MM.1S (cell line): ENCODE measurements around the gene BPIFB3.

Source experiments
- DNase-seq: peaks from one replicate; pipeline ENCODE4 v3.0.0-alpha.2; 2015
- H2AFZ ChIP-seq: fragments of 300-600 bp; sonication (generic); 2 replicates; pipeline ENCODE4 v1.6.0; 2016; ENCODE audit warnings: antibody characterized with exemption, low read length
- H3F3A ChIP-seq: fragments of 300-600 bp; sonication (generic); 2 replicates; pipeline ENCODE4 v1.6.1; 2016; ENCODE audit warnings: mild to moderate bottlenecking, antibody characterized with exemption, low read length, moderate library complexity, mixed read lengths; ENCODE audit not compliant: insufficient read depth
- H3K27ac ChIP-seq: fragments of 300-600 bp; sonication (generic); 2 replicates; pipeline ENCODE4 v1.5.1; 2016; ENCODE audit warnings: mild to moderate bottlenecking, low read length
- H3K27me3 ChIP-seq: fragments of 300-600 bp; sonication (generic); replicated peaks from 2 replicates; pipeline ENCODE4 v1.6.0; 2016; ENCODE audit warnings: low read length; ENCODE audit not compliant: insufficient read depth
- H3K36me3 ChIP-seq: fragments of 300-600 bp; sonication (generic); replicated peaks from 2 replicates; pipeline ENCODE4 v1.6.1; 2016; ENCODE audit warnings: mild to moderate bottlenecking, low read length, mixed read lengths; ENCODE audit not compliant: insufficient read depth
- H3K4me1 ChIP-seq: fragments of 300-600 bp; sonication (generic); 2 replicates; pipeline ENCODE4 v1.6.1; 2016; ENCODE audit warnings: low read length, mixed read lengths
- H3K4me2 ChIP-seq: fragments of 300-600 bp; sonication (generic); 2 replicates; pipeline ENCODE4 v1.6.0; 2016; ENCODE audit warnings: low read depth, low read length
- H3K4me3 ChIP-seq: fragments of 300-600 bp; sonication (generic); 2 replicates; pipeline ENCODE4 v1.5.1; 2016; ENCODE audit warnings: low read length, mixed read lengths
- H3K79me2 ChIP-seq: fragments of 300-600 bp; sonication (generic); 2 replicates; pipeline ENCODE4 v1.6.1; 2016; ENCODE audit warnings: mixed run types, low read length, mixed read lengths
- H3K9ac ChIP-seq: fragments of 300-600 bp; sonication (generic); 2 replicates; pipeline ENCODE4 v1.6.1; 2016; ENCODE audit warnings: low read length, mixed read lengths
- H3K9me2 ChIP-seq: fragments of 300-600 bp; sonication (generic); replicated peaks from 2 replicates; pipeline ENCODE4 v1.6.1; 2016; ENCODE audit warnings: mild to moderate bottlenecking, low read length, mixed read lengths; ENCODE audit not compliant: insufficient read depth
- H3K9me3 ChIP-seq: fragments of 300-600 bp; sonication (generic); replicated peaks from 2 replicates; pipeline ENCODE4 v1.6.1; 2016; ENCODE audit warnings: mild to moderate bottlenecking, low read length, mixed read lengths; ENCODE audit not compliant: insufficient read depth
- H4K20me1 ChIP-seq: fragments of 300-600 bp; sonication (generic); 2 replicates; pipeline ENCODE4 v1.6.1; 2016; ENCODE audit warnings: mild to moderate bottlenecking, low read length, moderate library complexity, mixed read lengths; ENCODE audit not compliant: insufficient read depth
- EZH2 ChIP-seq: fragments of 300-600 bp; sonication (generic); optimal IDR thresholded peaks from 2 replicates; pipeline ENCODE3; 2017; ENCODE audit warnings: low read depth, mild to moderate bottlenecking, antibody characterized with exemption, low read length, mixed read lengths
- EZH2phosphoT487 ChIP-seq: fragments of 300-600 bp; sonication (generic); IDR thresholded peaks from 2 replicates; pipeline ENCODE4 v1.6.1; 2018; ENCODE audit warnings: antibody characterized with exemption, low read length
- TF ChIP-seq, protein P1 (sequence below): fragments of 300-600 bp; sonication (generic); IDR thresholded peaks from 2 replicates; pipeline ENCODE4 v1.5.1; 2016; ENCODE audit warnings: antibody characterized with exemption, low read length, mixed read lengths

BPIFB3 gene

DNA sequence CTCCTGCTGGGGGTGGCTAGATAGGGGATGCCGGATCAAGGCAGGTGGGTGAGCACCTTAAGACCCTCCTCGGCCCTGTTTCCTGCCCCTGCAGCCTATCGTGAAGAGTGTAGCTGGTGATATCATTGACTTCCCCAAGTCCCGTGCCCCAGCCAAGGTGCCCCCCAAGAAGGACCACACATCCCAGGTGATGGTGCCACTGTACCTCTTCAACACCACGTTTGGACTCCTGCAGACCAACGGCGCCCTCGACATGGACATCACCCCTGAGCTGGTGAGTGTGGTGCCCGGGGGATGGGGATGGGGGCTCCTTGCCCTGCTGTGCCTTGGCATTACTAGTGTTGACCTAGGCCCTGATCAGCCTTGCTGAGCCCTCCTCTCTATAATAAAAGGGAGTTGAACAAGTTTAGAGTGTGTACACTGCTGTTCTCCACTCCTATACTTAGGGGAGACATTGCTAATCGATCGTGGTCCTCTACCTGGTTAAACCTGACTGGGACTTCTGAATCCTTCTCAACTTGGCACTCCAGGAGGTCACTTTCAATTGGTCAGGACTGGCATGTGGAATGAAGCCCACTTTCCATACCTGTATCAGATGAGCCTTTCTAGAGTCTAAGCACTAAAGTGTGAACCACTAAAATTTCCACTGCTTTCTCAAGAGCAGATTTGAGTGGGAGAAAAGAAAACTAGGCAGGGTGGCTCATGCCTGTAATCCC is 11.0 kb downstream of the BPIFB3 start:
- Histone ChIP-seq H3K9me2 (no peaks in the 10 kb centered on the region), H3K27ac (no peak overlapping the region)
- TF ChIP-seq, protein P1, sequence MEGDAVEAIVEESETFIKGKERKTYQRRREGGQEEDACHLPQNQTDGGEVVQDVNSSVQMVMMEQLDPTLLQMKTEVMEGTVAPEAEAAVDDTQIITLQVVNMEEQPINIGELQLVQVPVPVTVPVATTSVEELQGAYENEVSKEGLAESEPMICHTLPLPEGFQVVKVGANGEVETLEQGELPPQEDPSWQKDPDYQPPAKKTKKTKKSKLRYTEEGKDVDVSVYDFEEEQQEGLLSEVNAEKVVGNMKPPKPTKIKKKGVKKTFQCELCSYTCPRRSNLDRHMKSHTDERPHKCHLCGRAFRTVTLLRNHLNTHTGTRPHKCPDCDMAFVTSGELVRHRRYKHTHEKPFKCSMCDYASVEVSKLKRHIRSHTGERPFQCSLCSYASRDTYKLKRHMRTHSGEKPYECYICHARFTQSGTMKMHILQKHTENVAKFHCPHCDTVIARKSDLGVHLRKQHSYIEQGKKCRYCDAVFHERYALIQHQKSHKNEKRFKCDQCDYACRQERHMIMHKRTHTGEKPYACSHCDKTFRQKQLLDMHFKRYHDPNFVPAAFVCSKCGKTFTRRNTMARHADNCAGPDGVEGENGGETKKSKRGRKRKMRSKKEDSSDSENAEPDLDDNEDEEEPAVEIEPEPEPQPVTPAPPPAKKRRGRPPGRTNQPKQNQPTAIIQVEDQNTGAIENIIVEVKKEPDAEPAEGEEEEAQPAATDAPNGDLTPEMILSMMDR, result no peak
- no peak for TF ChIP-seq EZH2
- TF ChIP-seq EZH2phosphoT487, result no peak

DNA sequence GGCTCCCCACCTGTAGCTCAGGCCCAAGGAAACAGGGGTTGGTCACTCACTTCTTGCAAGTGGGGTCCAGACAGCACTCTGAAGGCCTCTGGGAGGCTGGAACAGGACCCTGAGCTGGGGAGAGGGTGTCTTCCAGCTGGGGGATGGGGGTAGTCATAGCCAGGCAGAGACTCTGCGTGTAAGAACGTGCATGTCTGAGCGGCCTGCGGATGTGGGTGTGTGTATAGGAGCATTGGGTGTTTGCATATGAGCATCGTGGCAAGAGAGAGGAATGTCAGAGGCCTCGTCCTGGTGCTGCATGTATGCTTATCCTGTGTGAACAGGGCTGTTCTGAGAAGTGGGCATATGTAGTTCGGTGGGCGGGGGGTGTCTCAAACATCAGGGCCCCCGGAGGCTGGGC is 12.1 kb downstream of the BPIFB3 start:
- Histone ChIP-seq H3K9me2 (no peaks in the 10 kb centered on the region), H3K36me3 (no peaks in the 10 kb centered on the region), H4K20me1 (no peaks in the 10 kb centered on the region), H3K9ac (no peak overlapping the region), H3K4me3 (no peak overlapping the region), H3K27ac (no peak overlapping the region), H3K79me2 (no peaks in the 10 kb centered on the region), H3K27me3 (peaks cover 35% of the 10 kb centered on the region), H3K4me1 (no peaks in the 10 kb centered on the region), H3K9me3 (no peaks in the 10 kb centered on the region), H3K4me2 (no peak overlapping the region), H3F3A (no peaks in the 10 kb centered on the region), H2AFZ (no peak overlapping the region)
- TF ChIP-seq EZH2phosphoT487 (no peak), EZH2 (no peak)
- TF ChIP-seq, protein P1, result no peak
- DNase-seq, result no peak

More for the DNA sequence above, 11.0 kb downstream of the BPIFB3 start:
- Histone ChIP-seq H2AFZ (no peak overlapping the region), H3K4me2 (no peak overlapping the region), H3K79me2 (no peaks in the 10 kb centered on the region), H3K27me3 (peaks cover 29% of the 10 kb centered on the region), H3K9me3 (no peaks in the 10 kb centered on the region), H3F3A (no peaks in the 10 kb centered on the region), H4K20me1 (no peaks in the 10 kb centered on the region), H3K9ac (no peak overlapping the region), H3K4me3 (no peak overlapping the region), H3K36me3 (no peaks in the 10 kb centered on the region), H3K4me1 (no peaks in the 10 kb centered on the region)
- no peak for DNase-seq

DNA sequence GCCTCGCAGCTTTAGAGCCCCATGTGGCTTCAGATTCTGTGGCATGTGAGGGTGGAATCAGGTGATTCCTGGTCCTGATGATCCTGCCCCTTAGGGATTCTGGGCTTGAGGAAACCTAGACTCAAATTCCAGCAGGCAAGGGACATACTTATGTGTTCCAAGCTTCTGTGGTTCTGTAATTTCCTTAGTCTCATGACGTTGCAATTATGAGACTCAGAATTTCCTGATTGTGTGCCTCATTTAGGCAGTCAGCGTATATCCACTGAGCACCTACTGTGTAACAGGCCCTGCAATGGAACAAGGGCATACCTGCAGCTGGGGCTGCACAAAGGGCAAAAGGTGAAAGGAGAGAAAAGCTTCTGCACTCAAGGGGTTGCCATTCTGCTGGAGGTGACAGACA is 14.1 kb downstream of the BPIFB3 start:
- Histone ChIP-seq H3K4me3 (no peak overlapping the region), H3K79me2 (no peaks in the 10 kb centered on the region), H2AFZ (no peak overlapping the region), H3K27ac (no peak overlapping the region), H3K4me1 (no peaks in the 10 kb centered on the region), H3K36me3 (no peaks in the 10 kb centered on the region), H3K27me3 (peaks cover 31% of the 10 kb centered on the region), H3K4me2 (no peak overlapping the region), H3K9me2 (no peaks in the 10 kb centered on the region), H3K9me3 (no peaks in the 10 kb centered on the region), H4K20me1 (no peaks in the 10 kb centered on the region), H3K9ac (no peak overlapping the region), H3F3A (no peaks in the 10 kb centered on the region)
- no peak for DNase-seq
- TF ChIP-seq, protein P1, result no peak
- TF ChIP-seq EZH2phosphoT487 (no peak), EZH2 (no peak)
